ENCODE results near the gene TXNL4B. TPM values are rescaled to one million over a fixed set of nuclear protein-coding genes. Genes with fewer than 3 reads are reported as not detected.

Gene TXNL4B
- total and polyA plus RNA-seq, 9 of the 15 experiments (the other 6 are each of a cell fraction or from before 2014, with no cell fraction given): 11.9 to 38.0 (median 22.3) TPM

DNA sequence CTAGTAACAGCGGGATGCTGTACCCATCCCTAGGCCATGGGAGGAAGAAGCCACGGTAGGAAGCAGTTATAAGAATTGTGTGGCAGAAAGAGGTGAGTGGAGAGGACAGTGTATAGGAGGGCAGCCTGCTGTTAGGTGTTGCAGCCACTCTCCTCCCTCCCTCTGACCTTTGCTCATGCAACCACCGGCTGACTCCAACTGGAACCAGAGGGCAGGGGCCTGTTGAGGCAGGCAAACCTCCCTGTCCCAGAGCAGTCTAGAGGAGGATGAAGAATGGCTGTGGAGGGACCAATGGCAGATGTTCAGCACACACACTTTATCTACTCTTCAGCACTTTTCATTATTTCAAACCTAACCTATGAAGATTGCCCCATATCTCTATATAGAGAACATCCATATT, 2.2 kb downstream of the TXNL4B start (continued):
- no peak for TF ChIP-seq ZNF431 (CRISPR knock-in tag; IDR thresholded peaks at IDR 0.05)

DNA sequence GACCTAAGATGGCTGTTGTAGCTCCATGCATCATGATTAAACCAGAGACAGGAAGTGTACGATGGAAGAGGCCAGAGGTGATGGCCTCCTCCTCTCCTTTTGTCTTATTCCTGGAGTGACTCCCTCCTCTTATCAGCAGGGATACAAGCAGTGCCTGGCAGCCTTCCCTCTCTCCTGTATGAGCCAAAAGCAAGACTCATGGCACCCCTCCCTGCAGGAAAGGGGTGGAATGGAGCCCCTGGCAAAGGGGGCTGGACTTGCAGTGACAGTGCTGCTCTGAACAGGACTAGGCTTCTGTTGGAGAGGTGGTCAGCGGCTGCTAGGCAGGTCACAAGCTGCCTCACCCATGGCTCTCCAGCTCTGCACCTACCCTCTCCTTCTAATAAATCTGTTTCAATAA, 8.4 kb downstream of the TXNL4B start:
- H3K4me3 ChIP-seq: no peak overlapping the region
- 100% methylated on average over 2 of the region's 2 CpGs for WGBS (ENCODE audit: insufficient coverage, low coverage, missing lambda C conversion rate)
- intact Hi-C loops (cut with micrococcal nuclease): no loop called here
- peaks cover 48% of the 10 kb centered on the region for H3K36me3 ChIP-seq (ENCODE audit: control insufficient read depth, insufficient read depth, low read length)
- no TSS peak for BruUV-seq (replicated peaks)
- H3K9ac ChIP-seq (ENCODE audit: insufficient read depth in 1 of 2, low read depth in 2 of 2, low read length in 2 of 2): no peak overlapping the region
- H4K20me1 ChIP-seq (replicated peaks; ENCODE audit: control insufficient read depth, insufficient read depth, low read length): no peaks in the 10 kb centered on the region
- H3K27me3 ChIP-seq (ENCODE audit: control insufficient read depth in 2 of 2, insufficient read depth in 2 of 2, low read length in 2 of 2): no peaks in the 10 kb centered on the region
- no peaks in the 10 kb centered on the region for H3K9me1 ChIP-seq (ENCODE audit: control insufficient read depth, insufficient read depth, low read length)
- DNase-seq (ENCODE audit: extremely low read depth in 1 of 4, low spot score in 3 of 4) (no peak), FAIRE-seq (no peak), ATAC-seq (no peak)
- H3K9me3 ChIP-seq (replicated peaks; ENCODE audit: control insufficient read depth, insufficient read depth, low read depth, low read length): peaks cover 8% of the 10 kb centered on the region
- H3K4me1 ChIP-seq (replicated peaks in 1 of 2; ENCODE audit: control insufficient read depth in 2 of 2, insufficient read depth in 2 of 2, low read length in 2 of 2): no peaks in the 10 kb centered on the region
- in situ Hi-C loops (cut with MboI): no loop called here
- H3K4me2 ChIP-seq (ENCODE audit: insufficient read depth, low read length): no peak overlapping the region
- CTCF ChIA-PET (ENCODE audit: low intra/inter-chr PET ratio): no interaction called here
- no peak overlapping the region for H3K27ac ChIP-seq (ENCODE audit: extremely low read depth, low read depth, low read length)
- POLR2A ChIA-PET: no interaction called here
- no peaks in the 10 kb centered on the region for H3K79me2 ChIP-seq (ENCODE audit: control insufficient read depth, insufficient read depth, low read length)
- H2AFZ ChIP-seq (ENCODE audit: low read depth, low read length): no peak overlapping the region
- TF ChIP-seq, protein P1, sequence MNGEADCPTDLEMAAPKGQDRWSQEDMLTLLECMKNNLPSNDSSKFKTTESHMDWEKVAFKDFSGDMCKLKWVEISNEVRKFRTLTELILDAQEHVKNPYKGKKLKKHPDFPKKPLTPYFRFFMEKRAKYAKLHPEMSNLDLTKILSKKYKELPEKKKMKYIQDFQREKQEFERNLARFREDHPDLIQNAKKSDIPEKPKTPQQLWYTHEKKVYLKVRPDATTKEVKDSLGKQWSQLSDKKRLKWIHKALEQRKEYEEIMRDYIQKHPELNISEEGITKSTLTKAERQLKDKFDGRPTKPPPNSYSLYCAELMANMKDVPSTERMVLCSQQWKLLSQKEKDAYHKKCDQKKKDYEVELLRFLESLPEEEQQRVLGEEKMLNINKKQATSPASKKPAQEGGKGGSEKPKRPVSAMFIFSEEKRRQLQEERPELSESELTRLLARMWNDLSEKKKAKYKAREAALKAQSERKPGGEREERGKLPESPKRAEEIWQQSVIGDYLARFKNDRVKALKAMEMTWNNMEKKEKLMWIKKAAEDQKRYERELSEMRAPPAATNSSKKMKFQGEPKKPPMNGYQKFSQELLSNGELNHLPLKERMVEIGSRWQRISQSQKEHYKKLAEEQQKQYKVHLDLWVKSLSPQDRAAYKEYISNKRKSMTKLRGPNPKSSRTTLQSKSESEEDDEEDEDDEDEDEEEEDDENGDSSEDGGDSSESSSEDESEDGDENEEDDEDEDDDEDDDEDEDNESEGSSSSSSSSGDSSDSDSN (IDR thresholded peaks at IDR 0.05; ENCODE audit: borderline replicate concordance in 1 of 2, low read depth in 2 of 2, low read length in 2 of 2): no peak
- TF ChIP-seq CCNT2 (IDR thresholded peaks at IDR 0.05; ENCODE audit: borderline replicate concordance, extremely low read depth, insufficient read length, low read depth, low read length) (no peak), ZNF263 (CRISPR knock-in tag; IDR thresholded peaks at IDR 0.05; ENCODE audit: borderline replicate concordance) (no peak), KDM1A (IDR thresholded peaks at IDR 0.05) (no peak), CBFB (CRISPR knock-in tag; IDR thresholded peaks at IDR 0.05) (no peak), MIER1 (IDR thresholded peaks at IDR 0.05; ENCODE audit: low read depth) (no peak), POLR2B (IDR thresholded peaks at IDR 0.05; ENCODE audit: low read depth, partially characterized antibody) (no peak), SMAD4 (CRISPR knock-in tag; conservative IDR thresholded peaks at IDR 0.05) (no peak), SRSF1 (IDR thresholded peaks at IDR 0.05; ENCODE audit: low read depth, low read length) (no peak), CSDE1 (IDR thresholded peaks at IDR 0.05) (no peak)
- TF ChIP-seq, protein P2, sequence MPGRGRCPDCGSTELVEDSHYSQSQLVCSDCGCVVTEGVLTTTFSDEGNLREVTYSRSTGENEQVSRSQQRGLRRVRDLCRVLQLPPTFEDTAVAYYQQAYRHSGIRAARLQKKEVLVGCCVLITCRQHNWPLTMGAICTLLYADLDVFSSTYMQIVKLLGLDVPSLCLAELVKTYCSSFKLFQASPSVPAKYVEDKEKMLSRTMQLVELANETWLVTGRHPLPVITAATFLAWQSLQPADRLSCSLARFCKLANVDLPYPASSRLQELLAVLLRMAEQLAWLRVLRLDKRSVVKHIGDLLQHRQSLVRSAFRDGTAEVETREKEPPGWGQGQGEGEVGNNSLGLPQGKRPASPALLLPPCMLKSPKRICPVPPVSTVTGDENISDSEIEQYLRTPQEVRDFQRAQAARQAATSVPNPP (IDR thresholded peaks at IDR 0.05; ENCODE audit: borderline replicate concordance, insufficient read depth, insufficient read length): no peak
- TF ChIP-seq, protein P3, sequence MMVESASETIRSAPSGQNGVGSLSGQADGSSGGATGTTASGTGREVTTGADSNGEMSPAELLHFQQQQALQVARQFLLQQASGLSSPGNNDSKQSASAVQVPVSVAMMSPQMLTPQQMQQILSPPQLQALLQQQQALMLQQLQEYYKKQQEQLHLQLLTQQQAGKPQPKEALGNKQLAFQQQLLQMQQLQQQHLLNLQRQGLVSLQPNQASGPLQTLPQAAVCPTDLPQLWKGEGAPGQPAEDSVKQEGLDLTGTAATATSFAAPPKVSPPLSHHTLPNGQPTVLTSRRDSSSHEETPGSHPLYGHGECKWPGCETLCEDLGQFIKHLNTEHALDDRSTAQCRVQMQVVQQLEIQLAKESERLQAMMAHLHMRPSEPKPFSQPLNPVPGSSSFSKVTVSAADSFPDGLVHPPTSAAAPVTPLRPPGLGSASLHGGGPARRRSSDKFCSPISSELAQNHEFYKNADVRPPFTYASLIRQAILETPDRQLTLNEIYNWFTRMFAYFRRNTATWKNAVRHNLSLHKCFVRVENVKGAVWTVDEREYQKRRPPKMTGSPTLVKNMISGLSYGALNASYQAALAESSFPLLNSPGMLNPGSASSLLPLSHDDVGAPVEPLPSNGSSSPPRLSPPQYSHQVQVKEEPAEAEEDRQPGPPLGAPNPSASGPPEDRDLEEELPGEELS (CRISPR knock-in tag; IDR thresholded peaks at IDR 0.05; ENCODE audit: borderline replicate concordance): no peak
- TF ChIP-seq, protein P4, sequence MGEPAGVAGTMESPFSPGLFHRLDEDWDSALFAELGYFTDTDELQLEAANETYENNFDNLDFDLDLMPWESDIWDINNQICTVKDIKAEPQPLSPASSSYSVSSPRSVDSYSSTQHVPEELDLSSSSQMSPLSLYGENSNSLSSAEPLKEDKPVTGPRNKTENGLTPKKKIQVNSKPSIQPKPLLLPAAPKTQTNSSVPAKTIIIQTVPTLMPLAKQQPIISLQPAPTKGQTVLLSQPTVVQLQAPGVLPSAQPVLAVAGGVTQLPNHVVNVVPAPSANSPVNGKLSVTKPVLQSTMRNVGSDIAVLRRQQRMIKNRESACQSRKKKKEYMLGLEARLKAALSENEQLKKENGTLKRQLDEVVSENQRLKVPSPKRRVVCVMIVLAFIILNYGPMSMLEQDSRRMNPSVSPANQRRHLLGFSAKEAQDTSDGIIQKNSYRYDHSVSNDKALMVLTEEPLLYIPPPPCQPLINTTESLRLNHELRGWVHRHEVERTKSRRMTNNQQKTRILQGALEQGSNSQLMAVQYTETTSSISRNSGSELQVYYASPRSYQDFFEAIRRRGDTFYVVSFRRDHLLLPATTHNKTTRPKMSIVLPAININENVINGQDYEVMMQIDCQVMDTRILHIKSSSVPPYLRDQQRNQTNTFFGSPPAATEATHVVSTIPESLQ (CRISPR knock-in tag; IDR thresholded peaks at IDR 0.05): no peak
